ENCODE results near the gene MCM10. TPM values are rescaled to one million over a fixed set of nuclear protein-coding genes. Genes with fewer than 3 reads are reported as not detected.

Gene MCM10
- total RNA-seq, 1 donor from 2014 or later: 1.5 TPM

DNA sequence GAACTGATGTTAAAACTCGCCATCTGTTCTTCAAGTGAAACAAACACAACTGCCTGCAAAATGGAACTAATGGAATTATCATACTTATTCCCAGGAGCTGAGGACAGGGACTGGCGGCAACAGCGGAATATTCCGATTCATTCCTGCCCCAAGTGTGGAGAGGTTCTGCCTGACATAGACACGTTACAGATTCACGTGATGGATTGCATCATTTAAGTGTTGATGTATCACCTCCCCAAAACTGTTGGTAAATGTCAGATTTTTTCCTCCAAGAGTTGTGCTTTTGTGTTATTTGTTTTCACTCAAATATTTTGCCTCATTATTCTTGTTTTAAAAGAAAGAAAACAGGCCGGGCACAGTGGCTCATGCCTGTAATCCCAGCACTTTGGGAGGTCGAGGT lies 24.7 kb upstream of the MCM10 start:
- no peak overlapping the region for H3K27ac Mint-ChIP-seq (ENCODE audit: unreplicated experiment)
- no peaks in the 10 kb centered on the region for H3K27me3 Mint-ChIP-seq (ENCODE audit: low read depth, unreplicated experiment)
- H3K4me1 ChIP-seq (ENCODE audit: insufficient read depth, low read length): no peaks in the 10 kb centered on the region
- TF ChIP-seq CTCF (IDR thresholded peaks at IDR 0.05; ENCODE audit: insufficient read depth, low read depth, low read length) (no peak), EZH2 (IDR thresholded peaks at IDR 0.05; ENCODE audit: insufficient read depth, low read length) (no peak)
- H3K9me3 Mint-ChIP-seq (ENCODE audit: unreplicated experiment): peaks cover 2% of the 10 kb centered on the region
- no peak overlapping the region for H3K4me2 ChIP-seq (ENCODE audit: low read length)
- no peak overlapping the region for H3K4me3 Mint-ChIP-seq (ENCODE audit: unreplicated experiment)
- no peaks in the 10 kb centered on the region for H3K9me3 ChIP-seq (ENCODE audit: insufficient read depth, low read depth, low read length)
- H2AFZ ChIP-seq (ENCODE audit: low read depth, low read length): no peak overlapping the region
- peaks cover 31% of the 10 kb centered on the region for H3K36me3 ChIP-seq (ENCODE audit: insufficient read depth, low read length)
- no peak for DNase-seq (ENCODE audit: low read depth)
- H3K36me3 Mint-ChIP-seq (ENCODE audit: low read depth, unreplicated experiment): peaks cover 44% of the 10 kb centered on the region
- no peaks in the 10 kb centered on the region for H3K4me1 Mint-ChIP-seq (ENCODE audit: low read depth, unreplicated experiment)
- H3K79me2 ChIP-seq (ENCODE audit: insufficient read depth, low read length): no peaks in the 10 kb centered on the region
- no peak for FAIRE-seq
- H3K27me3 ChIP-seq (ENCODE audit: insufficient read depth, low read length): no peaks in the 10 kb centered on the region
- H3K9ac ChIP-seq (ENCODE audit: low read length): no peak overlapping the region
- no peak overlapping the region for H3K27ac ChIP-seq (ENCODE audit: low read depth, low read length)
- no peak overlapping the region for H3K4me3 ChIP-seq (ENCODE audit: insufficient read depth, low read depth, low read length)
- H4K20me1 ChIP-seq (ENCODE audit: insufficient read depth, low read length): no peaks in the 10 kb centered on the region

GRCh38 chr10:13139150-13139549 lies 22.2 kb upstream of the MCM10 start:
- Mint-ChIP-seq H3K4me1 (ENCODE audit: low read depth, unreplicated experiment) (no peaks in the 10 kb centered on the region), H3K4me3 (ENCODE audit: unreplicated experiment) (no peak overlapping the region), H3K36me3 (ENCODE audit: low read depth, unreplicated experiment) (peaks cover 51% of the 10 kb centered on the region), H3K9me3 (ENCODE audit: unreplicated experiment) (peaks cover 7% of the 10 kb centered on the region), H3K27me3 (ENCODE audit: low read depth, unreplicated experiment) (no peaks in the 10 kb centered on the region), H3K27ac (ENCODE audit: unreplicated experiment) (no peak overlapping the region)
- Histone ChIP-seq H3K27me3 (ENCODE audit: insufficient read depth, low read length) (no peaks in the 10 kb centered on the region), H3K27ac (ENCODE audit: low read depth, low read length) (no peak overlapping the region), H3K4me3 (ENCODE audit: insufficient read depth, low read depth, low read length) (no peak overlapping the region), H3K79me2 (ENCODE audit: insufficient read depth, low read length) (no peaks in the 10 kb centered on the region), H3K4me2 (ENCODE audit: low read length) (no peak overlapping the region), H4K20me1 (ENCODE audit: insufficient read depth, low read length) (peaks cover 4% of the 10 kb centered on the region), H3K4me1 (ENCODE audit: insufficient read depth, low read length) (no peaks in the 10 kb centered on the region), H3K36me3 (ENCODE audit: insufficient read depth, low read length) (peaks cover 23% of the 10 kb centered on the region), H3K9ac (ENCODE audit: low read length) (no peak overlapping the region), H3K9me3 (ENCODE audit: insufficient read depth, low read depth, low read length) (no peaks in the 10 kb centered on the region), H2AFZ (ENCODE audit: low read depth, low read length) (no peak overlapping the region)
- FAIRE-seq (no peak), DNase-seq (ENCODE audit: low read depth) (no peak)
- TF ChIP-seq EZH2 (IDR thresholded peaks at IDR 0.05; ENCODE audit: insufficient read depth, low read length) (no peak), CTCF (IDR thresholded peaks at IDR 0.05; ENCODE audit: insufficient read depth, low read depth, low read length) (no peak)

- H3K4me1 ChIP-seq (ENCODE audit: insufficient read depth, low read length): no peaks in the 10 kb centered on the region
- TF ChIP-seq CTCF (IDR thresholded peaks at IDR 0.05; ENCODE audit: insufficient read depth, low read depth, low read length) (no peak), EZH2 (IDR thresholded peaks at IDR 0.05; ENCODE audit: insufficient read depth, low read length) (no peak)
- no peaks in the 10 kb centered on the region for H3K79me2 ChIP-seq (ENCODE audit: insufficient read depth, low read length)
- H3K9me3 ChIP-seq (ENCODE audit: insufficient read depth, low read depth, low read length): no peaks in the 10 kb centered on the region
- H3K4me3 ChIP-seq (ENCODE audit: insufficient read depth, low read depth, low read length): no peak overlapping the region
- no peak overlapping the region for H3K27ac ChIP-seq (ENCODE audit: low read depth, low read length)
- Mint-ChIP-seq H3K27ac (ENCODE audit: unreplicated experiment) (no peak overlapping the region), H3K4me1 (ENCODE audit: low read depth, unreplicated experiment) (no peaks in the 10 kb centered on the region), H3K36me3 (ENCODE audit: low read depth, unreplicated experiment) (peaks cover 55% of the 10 kb centered on the region), H3K9me3 (ENCODE audit: unreplicated experiment) (peaks cover 7% of the 10 kb centered on the region), H3K27me3 (ENCODE audit: low read depth, unreplicated experiment) (no peaks in the 10 kb centered on the region), H3K4me3 (ENCODE audit: unreplicated experiment) (no peak overlapping the region)
- H3K36me3 ChIP-seq (ENCODE audit: insufficient read depth, low read length): peaks cover 21% of the 10 kb centered on the region
- DNase-seq (ENCODE audit: low read depth) (no peak), FAIRE-seq (no peak)
- H4K20me1 ChIP-seq (ENCODE audit: insufficient read depth, low read length): peaks cover 4% of the 10 kb centered on the region
- H3K9ac ChIP-seq (ENCODE audit: low read length): no peak overlapping the region
- H3K27me3 ChIP-seq (ENCODE audit: insufficient read depth, low read length): no peaks in the 10 kb centered on the region
- H2AFZ ChIP-seq (ENCODE audit: low read depth, low read length): no peak overlapping the region
- H3K4me2 ChIP-seq (ENCODE audit: low read length): no peak overlapping the region
These were observed 21.7 kb upstream of the MCM10 start for GRCh38 chr10:13139676-13140075.
